HepG2 (cell line): ENCODE data around the gene FCAMR. TPM values are rescaled to one million over a fixed set of nuclear protein-coding genes. Genes with fewer than 3 reads are reported as not detected.

Experiments used
- ATAC-seq: fragments of 200-7000 bp; cut with Tn5 transposase; 3 replicates; pipeline ENCODE4 v1.9.1; 2020; ENCODE audit warnings: mild to moderate bottlenecking, moderate library complexity
- BruUV-seq: library from RNA; stranded (reverse); fragments of 400-500 nt; replicated peaks from 2 replicates; lab custom pipeline; 2021; lab: Mats Ljungman, UMichigan
- CTCF ChIA-PET: fragments of 300-600 bp; formaldehyde crosslinking; extraction: SDS; loops from one replicate; lab custom pipeline; 2021; ENCODE audit warnings: low total read pairs, inconsistent platforms, low intra/inter-chr PET ratio; lab: Yijun Ruan, JAX
- POLR2A ChIA-PET: fragments of 350-600 bp; sonication (Branson Sonifier 250); formaldehyde crosslinking; loops from one replicate; lab custom pipeline; 2020; ENCODE audit warnings: antibody characterized with exemption, inconsistent platforms; lab: Yijun Ruan, JAX
- DNase-seq: peaks from one replicate; pipeline ENCODE4 v3.0.0-alpha.2; 2015; ENCODE audit warnings: low spot score
- FAIRE-seq: peaks from 3 replicates; lab custom pipeline; 2011; peaks lifted over from hg19 to GRCh38; lab: Jason Lieb, UNC
- H2AFZ ChIP-seq: one replicate; pipeline ENCODE4 v1.6.1; 2011; ENCODE audit warnings: low read length, inconsistent platforms
- H3K27ac ChIP-seq: fragments of 300-600 bp; 3 replicates; pipeline ENCODE4 v1.8.0; 2011; ENCODE audit warnings: mixed run types, mild to moderate bottlenecking, mixed read lengths, low read length, inconsistent platforms; ENCODE audit not compliant: insufficient read depth; ENCODE audit errors: extremely low read length
- H3K27me3 ChIP-seq, 2 experiments: fragments of 200-600 bp in 1 of 2; 2 replicates in 1 of 2; 3 replicates in 1 of 2; pipeline versions ENCODE4 v1.6.0 to v1.8.0; 2011; ENCODE audit warnings: low read length in 2 of 2, mild to moderate bottlenecking in 2 of 2, moderate library complexity in 2 of 2, inconsistent platforms in 1 of 2; ENCODE audit not compliant: insufficient read depth in 2 of 2, control insufficient read depth in 1 of 2
- H3K36me3 ChIP-seq, 2 experiments: fragments of 200-600 bp in 1 of 2; replicated peaks in 1 of 2; 2 replicates in 1 of 2; 3 replicates in 1 of 2; pipeline versions ENCODE4 v1.5.1 to v1.8.0; 2011; ENCODE audit warnings: low read length in 2 of 2, inconsistent platforms in 1 of 2; ENCODE audit not compliant: insufficient read depth in 2 of 2, control insufficient read depth in 1 of 2
- H3K4me1 ChIP-seq: 2 replicates; pipeline ENCODE4 v1.5.1; 2012; ENCODE audit warnings: low read length, inconsistent platforms; ENCODE audit not compliant: insufficient read depth
- H3K4me2 ChIP-seq: 2 replicates; pipeline ENCODE4 v1.6.0; 2011; ENCODE audit warnings: low read depth, low read length, inconsistent platforms
- H3K4me3 ChIP-seq, 3 experiments: fragments of 200-600 bp in 1 of 3; sonication (generic), shearing (Covaris generic) in 1 of 3; replicated peaks in 1 of 3; 2 replicates each; pipeline ENCODE4 v1.5.1; 2011 to 2016; ENCODE audit warnings: low read length in 3 of 3, inconsistent platforms in 2 of 3, low read depth in 2 of 3, mild to moderate bottlenecking in 2 of 3, control low read depth in 1 of 3, mixed read lengths in 1 of 3; ENCODE audit not compliant: insufficient read depth in 1 of 3
- H3K79me2 ChIP-seq: one replicate; pipeline ENCODE4 v1.6.1; 2011; ENCODE audit warnings: low read length, inconsistent platforms; ENCODE audit not compliant: insufficient read depth
- H3K9ac ChIP-seq: 2 replicates; pipeline ENCODE4 v1.6.0; 2011; ENCODE audit warnings: mild to moderate bottlenecking, low read depth, low read length, inconsistent platforms; ENCODE audit not compliant: insufficient read depth
- H3K9me3 ChIP-seq: 2 replicates; pipeline ENCODE4 v1.5.1; 2012; ENCODE audit warnings: mild to moderate bottlenecking, low read length
- H4K20me1 ChIP-seq: 2 replicates; pipeline ENCODE4 v1.6.0; 2011; ENCODE audit warnings: inconsistent platforms, mild to moderate bottlenecking, low read length, moderate library complexity; ENCODE audit not compliant: insufficient read depth
- CENPBD1 ChIP-seq: sonication (generic); formaldehyde crosslinking; IDR thresholded peaks from 2 replicates; pipeline ENCODE4 v1.8.0; 2022; ENCODE audit warnings: missing genetic modification reagents, low read depth, mild to moderate bottlenecking, borderline replicate concordance
- EED ChIP-seq: sonication (generic); formaldehyde crosslinking; IDR thresholded peaks from 2 replicates; pipeline ENCODE4 v1.5.0; 2020; ENCODE audit warnings: mild to moderate bottlenecking, missing genetic modification reagents
- ETV5 ChIP-seq: IDR thresholded peaks from 2 replicates; pipeline ENCODE4 v1.6.1; 2018; ENCODE audit warnings: missing biosample characterization, missing genetic modification reagents, inconsistent platforms, borderline replicate concordance
- FOXA3 ChIP-seq: IDR thresholded peaks from 2 replicates; pipeline ENCODE4 v1.6.1; 2016; ENCODE audit warnings: missing genetic modification reagents, missing compliant biosample characterization
- GABPA ChIP-seq, 2 experiments: IDR thresholded peaks; 2 replicates each; pipeline ENCODE4 v1.6.1; 2011 to 2016; ENCODE audit warnings: low read depth in 2 of 2, low read length in 1 of 2, missing biosample characterization in 1 of 2, missing genetic modification characterization in 1 of 2
- GATAD2A ChIP-seq: IDR thresholded peaks from 2 replicates; pipeline ENCODE4 v1.6.1; 2016
- HNF4A ChIP-seq: sonication (generic); formaldehyde crosslinking; IDR thresholded peaks from 2 replicates; pipeline ENCODE4 v1.4.0; 2020; ENCODE audit warnings: missing genetic modification reagents
- SOX5 ChIP-seq: IDR thresholded peaks from 2 replicates; pipeline ENCODE4 v1.6.1; 2016; ENCODE audit warnings: borderline replicate concordance
- ZNF281 ChIP-seq: sonication (generic); formaldehyde crosslinking; IDR thresholded peaks from 2 replicates; pipeline ENCODE4 v1.4.0; 2020; ENCODE audit warnings: missing genetic modification reagents, borderline replicate concordance
- ZNF644 ChIP-seq: IDR thresholded peaks from 2 replicates; pipeline ENCODE4 v1.6.1; 2016; ENCODE audit warnings: low read depth
- ZNF790 ChIP-seq: sonication (generic); formaldehyde crosslinking; IDR thresholded peaks from 2 replicates; pipeline ENCODE4 v1.8.0; 2022; ENCODE audit warnings: missing genetic modification reagents, mild to moderate bottlenecking, borderline replicate concordance
- WGBS: methylation state at CpG from one replicate; pipeline ENCODE4 v1.1.6; 2017; ENCODE audit warnings: low lambda C conversion rate; 5-methylcytosine and 5-hydroxymethylcytosine counted together
- in situ Hi-C: cut with HindIII; loops from 2 replicates; pipeline ENCODE4 v1.10.0; 2017; ENCODE audit warnings: low pct_unique_long_range_greater_than_20kb; ENCODE audit not compliant: extremely low pct_ligation_motif_present
- intact Hi-C: fragments of 100-400 bp; cut with micrococcal nuclease; formaldehyde crosslinking; loops from one replicate; pipeline ENCODE4 v1.10.0; 2022; ENCODE audit not compliant: unreplicated experiment
- polyA plus RNA-seq, 8 experiments: library from polyadenylated mRNA; depleted of rRNA in 3 of 8; stranded (reverse) in 7 of 8; unstranded in 1 of 8; fragments of >200 nt; fragmentation: Illumina TruSeq in 4 of 8; extraction: Trizol in 4 of 8; gene quantifications; 2 replicates each; pipeline versions ENCODE4 v1.2.1 to v1.2.3, GENCODE V29; 2011 to 2016; ENCODE audit warnings: low read depth in 4 of 8, missing spikeins in 1 of 8, mixed read lengths in 1 of 8; ENCODE audit not compliant: insufficient read depth in 1 of 8
- total RNA-seq, 5 experiments: library from RNA; depleted of rRNA; stranded (reverse); fragments of >200 nt; fragmentation: Illumina TruSeq; extraction: Trizol; gene quantifications; 2 replicates each; pipeline ENCODE4 v1.2.3, GENCODE V29; 2016; ENCODE audit warnings: low read depth in 1 of 5

Gene FCAMR
- total and polyA plus RNA-seq, 2 of the 13 experiments (the other 11 are each of a cell fraction or from before 2014, with no cell fraction given), result not detected

GRCh38 chr1:206921772-206922265 is 48.4 kb downstream of the FCAMR start, which contains the start of gene FCMR:
FCMR (minus strand) TSS chr1:206921941; CDS start chr1:206921854, 87 bp downstream.
- WGBS, result 1% methylated on average over 6 of the region's 7 CpGs
- ATAC-seq (no peak; the same call in 2 of the 3 replicates), FAIRE-seq (no peak), DNase-seq (peak; percentile 20)
- ChIA-PET POLR2A (no interaction called here), CTCF (no interaction called here)
- TF ChIP-seq SOX5 (CRISPR knock-in tag) (peak; percentile 19; the same call in 1 of the 2 replicates), ETV5 (CRISPR knock-in tag) (peak; percentile 42; the same call in 1 of the 2 replicates), ZNF281 (peak; percentile 18; the same call in 1 of the 2 replicates), FOXA3 (CRISPR knock-in tag) (0 out of 2 replicates have a peak, but pooled peaks have one; percentile 10), GATAD2A (peak; percentile 22; the same call in 1 of the 2 replicates), ZNF644 (peak; percentile 64; the same call in 1 of the 2 replicates), ZNF790 (CRISPR knock-in tag) (no peak), EED (no peak), HNF4A (CRISPR knock-in tag) (peak; percentile 60), GABPA (IDR thresholded peaks at IDR 0.05; ENCODE audit: low read depth, low read length) (no peak), GABPA (CRISPR knock-in tag; IDR thresholded peaks at IDR 0.05; ENCODE audit: low read depth) (peak; percentile 15; the same call in 1 of the 2 replicates), CENPBD1 (CRISPR knock-in tag) (no peak)
- H2AFZ ChIP-seq, result no peak within 1 kb of the TSS
- no peaks in the 10 kb centered on the region for H3K36me3 ChIP-seq
- peak within 1 kb of the TSS; percentile 70 for H3K4me2 ChIP-seq
- H3K79me2 ChIP-seq, result no peaks in the 10 kb centered on the region
- peak within 1 kb of the TSS in 1 of 3 experiments; percentile 11; a peak in 2 of 6 replicates for H3K4me3 ChIP-seq
- in situ Hi-C loops, result loop anchor here (25.0 kb wide), 1 partner anchor 285 kb away; the partner anchor contains the start of gene DYRK3
- H3K9me3 ChIP-seq, result no peaks in the 10 kb centered on the region
- H3K27ac ChIP-seq, result no peak within 1 kb of the TSS
- no peaks in the 10 kb centered on the region for H4K20me1 ChIP-seq
- peaks cover 28% of the 10 kb centered on the region for H3K4me1 ChIP-seq
- peak within 1 kb of the TSS; percentile 4; the same call in 1 of the 2 replicates for H3K9ac ChIP-seq
- H3K27me3 ChIP-seq, result peaks cover 0 to 1% of the 10 kb centered on the region in 2 experiments; a peak in 2 of 5 replicates
- no TSS peak for BruUV-seq
- intact Hi-C loops, result no loop called here
